Keratinocyte (primary cell): ENCODE measurements around the gene FDX1. TPM values are rescaled to one million over a fixed set of nuclear protein-coding genes. Genes with fewer than 3 reads are reported as not detected.

Source experiments
- DNase-seq: peaks from one replicate; pipeline ENCODE4 v3.0.0-alpha.2; 2011; ENCODE audit warnings: low read depth, missing footprints, low spot score
- FAIRE-seq: peaks from 2 replicates; lab custom pipeline; 2011; peaks lifted over from hg19 to GRCh38; lab: Jason Lieb, UNC
- H2AFZ ChIP-seq: 2 replicates; pipeline ENCODE4 v1.6.0; 2012; ENCODE audit warnings: low read length, control low read depth, inconsistent platforms; ENCODE audit not compliant: control insufficient read depth
- H3K27ac ChIP-seq: 2 replicates; pipeline ENCODE4 v1.5.1; 2011; ENCODE audit warnings: low read length; ENCODE audit not compliant: control insufficient read depth, insufficient read depth
- H3K27me3 ChIP-seq: 3 replicates; pipeline ENCODE4 v1.6.0; 2011; ENCODE audit warnings: low read length; ENCODE audit not compliant: control insufficient read depth, insufficient read depth; ENCODE audit errors: extremely low read depth
- H3K36me3 ChIP-seq, 2 experiments: 2 replicates in 1 of 2; 3 replicates in 1 of 2; pipeline ENCODE4 v1.5.1; 2011; ENCODE audit warnings: low read length in 2 of 2, mild to moderate bottlenecking in 1 of 2; ENCODE audit not compliant: control insufficient read depth in 2 of 2, insufficient read depth in 2 of 2; ENCODE audit errors: extremely low read depth in 1 of 2
- H3K4me1 ChIP-seq: 3 replicates; pipeline ENCODE4 v1.5.1; 2011; ENCODE audit warnings: low read length; ENCODE audit not compliant: control insufficient read depth, insufficient read depth; ENCODE audit errors: extremely low read depth
- H3K4me2 ChIP-seq: 3 replicates; pipeline ENCODE4 v1.6.0; 2011; ENCODE audit warnings: low read depth, low read length; ENCODE audit not compliant: control insufficient read depth, insufficient read depth; ENCODE audit errors: extremely low read depth
- H3K4me3 ChIP-seq, 3 experiments: fragments of 200-600 bp in 1 of 3; sonication (generic) in 1 of 3; 2 replicates in 2 of 3; 3 replicates in 1 of 3; pipeline ENCODE4 v1.5.1; 2011 to 2016; ENCODE audit warnings: low read length in 3 of 3, mild to moderate bottlenecking in 3 of 3, control low read depth in 2 of 3, inconsistent platforms in 1 of 3, low read depth in 1 of 3, mixed read lengths in 1 of 3, mixed run types in 1 of 3, moderate library complexity in 1 of 3; ENCODE audit not compliant: control insufficient read depth in 2 of 3, insufficient read depth in 2 of 3; ENCODE audit errors: extremely low read depth in 1 of 3
- H3K79me2 ChIP-seq: 2 replicates; pipeline ENCODE4 v1.6.0; 2012; ENCODE audit warnings: low read length; ENCODE audit not compliant: control insufficient read depth, insufficient read depth
- H3K9ac ChIP-seq: 3 replicates; pipeline ENCODE4 v1.6.0; 2011; ENCODE audit warnings: low read length; ENCODE audit not compliant: control insufficient read depth, insufficient read depth; ENCODE audit errors: extremely low read depth
- H3K9me1 ChIP-seq: 3 replicates; pipeline ENCODE4 v1.6.0; 2011; ENCODE audit warnings: low read length; ENCODE audit not compliant: control insufficient read depth, insufficient read depth; ENCODE audit errors: extremely low read depth
- H3K9me3 ChIP-seq: 2 replicates; pipeline ENCODE4 v1.5.1; 2012; ENCODE audit warnings: low read depth, low read length; ENCODE audit not compliant: control insufficient read depth
- H4K20me1 ChIP-seq: 3 replicates; pipeline ENCODE4 v1.6.0; 2011; ENCODE audit warnings: low read length; ENCODE audit not compliant: control insufficient read depth, insufficient read depth; ENCODE audit errors: extremely low read depth
- CTCF ChIP-seq, 3 experiments: IDR thresholded peaks in 1 of 3; conservative IDR thresholded peaks in 1 of 3; optimal IDR thresholded peaks in 1 of 3; 2 replicates in 2 of 3; 3 replicates in 1 of 3; pipeline versions ENCODE3 to v1.5.1; 2011; ENCODE audit warnings: low read length in 3 of 3, mild to moderate bottlenecking in 3 of 3, moderate library complexity in 2 of 3, control low read depth in 1 of 3, inconsistent platforms in 1 of 3; ENCODE audit not compliant: insufficient read depth in 2 of 3; ENCODE audit errors: extremely low read depth in 1 of 3
- EZH2 ChIP-seq: IDR thresholded peaks from one replicate; pipeline ENCODE4 v1.6.1; 2012; ENCODE audit warnings: inconsistent platforms, mild to moderate bottlenecking, low read length, moderate library complexity
- dilution Hi-C: fragments of 300-500 bp; cut with MboI; formaldehyde crosslinking; loops from one replicate; pipeline ENCODE4 v1.7.0; 2020; ENCODE audit warnings: low sequenced_read_pairs; ENCODE audit not compliant: extremely low pct_ligation_motif_present
- polyA plus RNA-seq, 5 experiments: library from polyadenylated mRNA; depleted of rRNA in 3 of 5; stranded (reverse) in 3 of 5; stranded (forward) in 1 of 5; unstranded in 1 of 5; fragments of >200 nt; gene quantifications; 1 replicate in 1 of 5; 2 replicates in 3 of 5; 3 replicates in 1 of 5; pipeline versions ENCODE4 v1.2.1 to v1.2.3, GENCODE V29; 2011 to 2012; ENCODE audit warnings: missing spikeins in 2 of 5, low read depth in 1 of 5, low replicate concordance in 1 of 5

FDX1 gene
- polyA plus RNA-seq, 1 donor (not counting 4 experiments of a cell fraction or from before 2014, with no cell fraction given), result 9.1 TPM

GRCh38 chr11:110507328-110507727 is 77.6 kb downstream of the FDX1 start:
- Histone ChIP-seq H3K27me3 (no peaks in the 10 kb centered on the region), H4K20me1 (no peaks in the 10 kb centered on the region), H3K36me3 (no peaks in the 10 kb centered on the region), H3K4me2 (no peak overlapping the region), H3K9me3 (no peaks in the 10 kb centered on the region), H2AFZ (no peak overlapping the region), H3K4me1 (no peaks in the 10 kb centered on the region), H3K4me3 (no peak overlapping the region), H3K9ac (no peak overlapping the region), H3K9me1 (no peaks in the 10 kb centered on the region), H3K79me2 (no peaks in the 10 kb centered on the region), H3K27ac (no peak overlapping the region)
- TF ChIP-seq CTCF (optimal IDR thresholded peaks at IDR 0.05 in 1 of 3, IDR thresholded peaks at IDR 0.05 in 1 of 3, conservative IDR thresholded peaks at IDR 0.05 in 1 of 3; ENCODE audit: extremely low read depth in 1 of 3, insufficient read depth in 2 of 3, low read length in 3 of 3) (no peak), EZH2 (no peak)
- no peak for DNase-seq
- no peak for FAIRE-seq
- dilution Hi-C loops, result no loop called here

- DNase-seq (no peak), FAIRE-seq (no peak)
- Histone ChIP-seq H3K79me2 (no peaks in the 10 kb centered on the region), H3K27me3 (peaks cover 5% of the 10 kb centered on the region), H3K9me3 (no peaks in the 10 kb centered on the region), H4K20me1 (no peaks in the 10 kb centered on the region), H3K9ac (no peak overlapping the region), H3K4me2 (no peak overlapping the region), H3K9me1 (no peaks in the 10 kb centered on the region), H3K27ac (no peak overlapping the region), H3K4me1 (no peaks in the 10 kb centered on the region), H3K4me3 (no peak overlapping the region), H2AFZ (no peak overlapping the region), H3K36me3 (no peaks in the 10 kb centered on the region)
- dilution Hi-C loops, result no loop called here
- TF ChIP-seq EZH2 (no peak), CTCF (optimal IDR thresholded peaks at IDR 0.05 in 1 of 3, IDR thresholded peaks at IDR 0.05 in 1 of 3, conservative IDR thresholded peaks at IDR 0.05 in 1 of 3; ENCODE audit: extremely low read depth in 1 of 3, insufficient read depth in 2 of 3, low read length in 3 of 3) (no peak)
These were observed 79.0 kb downstream of the FDX1 start for GRCh38 chr11:110508786-110509185.
